DMS79 treated with DMSO at 0.1 percent for 48 hours (cell line): ENCODE data around the gene ATP1A4.

Source experiments
- DNase-seq: peaks from one replicate; lab custom pipeline; 2025; lab: John Stamatoyannopoulos, UW

The ATP1A4 gene

DNA sequence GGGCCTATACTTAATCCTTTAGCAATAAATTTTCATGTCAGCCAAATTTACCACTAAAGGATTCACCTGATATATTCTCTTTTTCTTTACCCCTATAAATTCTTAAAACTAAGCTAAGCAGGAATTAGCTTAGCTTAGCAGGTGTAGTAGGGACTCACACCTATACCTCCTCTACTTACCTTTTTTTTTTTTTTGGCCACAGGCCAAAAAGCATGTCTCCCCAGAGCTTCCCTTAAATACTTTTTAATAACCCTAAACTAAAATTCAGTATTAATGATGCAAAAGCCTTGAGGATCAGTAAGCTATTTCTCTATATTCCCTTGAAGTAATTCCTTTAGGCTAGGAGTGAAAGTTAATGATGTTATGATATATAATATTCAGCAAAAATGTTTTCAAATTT is 77.0 kb downstream of the ATP1A4 start:
- DNase-seq: no peak

DNA sequence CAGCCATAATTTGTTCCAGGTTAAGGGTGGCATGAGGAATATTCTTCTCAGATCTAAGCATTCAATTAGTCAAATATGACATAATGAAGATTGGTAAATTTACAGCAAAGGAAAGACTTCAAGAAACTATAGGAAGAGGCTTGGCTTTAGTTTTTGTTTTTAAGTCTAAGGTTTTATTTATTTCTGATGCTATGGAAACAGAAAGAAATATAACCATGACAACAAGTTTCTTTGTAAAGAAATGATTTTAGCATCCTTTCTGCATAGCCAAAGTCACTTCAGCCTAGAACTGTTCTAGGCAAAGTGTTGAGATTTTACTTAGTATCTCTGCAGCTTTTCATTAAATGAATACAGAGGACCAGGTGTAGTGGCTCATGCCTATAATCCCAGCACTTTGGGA is 81.5 kb downstream of the ATP1A4 start:
- no peak for DNase-seq
